ENCODE data around the gene TMEM45A.
"Not testable (repeated sequence)": the region's sequence is repeated elsewhere in the genome, so short reads cannot be mapped to it uniquely, and the experiment has no call there.

The TMEM45A gene

GRCh38 chr3:100536093-100536492 lies 43.7 kb downstream of the TMEM45A start:
- no peak for DNase-seq

GRCh38 chr3:100537646-100538338 lies 45.4 kb downstream of the TMEM45A start:
- DNase-seq: no peak

- no peak for DNase-seq
Observed at GRCh38 chr3:100538339-100538706, 45.9 kb downstream of the TMEM45A start.

- no peak for DNase-seq
Observed at GRCh38 chr3:100540791-100541334, 48.4 kb downstream of the TMEM45A start.

GRCh38 chr3:100541428-100541827 lies 49.0 kb downstream of the TMEM45A start:
- not testable (repeated sequence) for DNase-seq

GRCh38 chr3:100545371-100545770 lies 53.0 kb downstream of the TMEM45A start:
- DNase-seq: no peak

- DNase-seq: no peak
Observed at GRCh38 chr3:100546020-100546744, 53.8 kb downstream of the TMEM45A start.

GRCh38 chr3:100548053-100548452 lies 55.6 kb downstream of the TMEM45A start:
- peak; percentile 48 for DNase-seq

- no peak for DNase-seq
Observed at GRCh38 chr3:100553618-100554372, 61.4 kb downstream of the TMEM45A start.

- DNase-seq: no peak
Observed at GRCh38 chr3:100554373-100554676, 61.9 kb downstream of the TMEM45A start.

GRCh38 chr3:100556673-100557310 lies 64.4 kb downstream of the TMEM45A start:
- DNase-seq: no peak

GRCh38 chr3:100558233-100558632 lies 65.8 kb downstream of the TMEM45A start:
- DNase-seq: no peak

GRCh38 chr3:100560426-100560825 lies 68.0 kb downstream of the TMEM45A start:
- DNase-seq: no peak

- no peak for DNase-seq
Observed at GRCh38 chr3:100561459-100562158, 69.2 kb downstream of the TMEM45A start.

- DNase-seq: no peak
Observed at GRCh38 chr3:100562224-100562857, 69.9 kb downstream of the TMEM45A start.

GRCh38 chr3:100563228-100563627 lies 70.8 kb downstream of the TMEM45A start:
- DNase-seq: no peak

- DNase-seq: no peak
Observed at GRCh38 chr3:100563652-100564211, 71.3 kb downstream of the TMEM45A start.

- no peak for DNase-seq
Observed at GRCh38 chr3:100570811-100571210, 78.4 kb downstream of the TMEM45A start.

GRCh38 chr3:100574536-100574935 lies 82.1 kb downstream of the TMEM45A start:
- DNase-seq: no peak

GRCh38 chr3:100575704-100576103 lies 83.3 kb downstream of the TMEM45A start:
- DNase-seq: no peak

GRCh38 chr3:100577382-100578008 lies 85.1 kb downstream of the TMEM45A start:
- DNase-seq: no peak

All from NCI-H510A treated with DMSO at 0.1 percent for 48 hours (cell line).